Jurkat, Clone E6-1 (cell line): Measurements from ENCODE around the gene SOX2.

Experiments used
- DNase-seq: peaks from one replicate; pipeline ENCODE4 v3.0.0-alpha.2; 2011; ENCODE audit warnings: low read depth, low spot score
- H3K4me3 ChIP-seq: 2 replicates; pipeline ENCODE4 v1.5.1; 2011; ENCODE audit warnings: mild to moderate bottlenecking, low read length, control low read depth, moderate library complexity

The SOX2 gene

DNA sequence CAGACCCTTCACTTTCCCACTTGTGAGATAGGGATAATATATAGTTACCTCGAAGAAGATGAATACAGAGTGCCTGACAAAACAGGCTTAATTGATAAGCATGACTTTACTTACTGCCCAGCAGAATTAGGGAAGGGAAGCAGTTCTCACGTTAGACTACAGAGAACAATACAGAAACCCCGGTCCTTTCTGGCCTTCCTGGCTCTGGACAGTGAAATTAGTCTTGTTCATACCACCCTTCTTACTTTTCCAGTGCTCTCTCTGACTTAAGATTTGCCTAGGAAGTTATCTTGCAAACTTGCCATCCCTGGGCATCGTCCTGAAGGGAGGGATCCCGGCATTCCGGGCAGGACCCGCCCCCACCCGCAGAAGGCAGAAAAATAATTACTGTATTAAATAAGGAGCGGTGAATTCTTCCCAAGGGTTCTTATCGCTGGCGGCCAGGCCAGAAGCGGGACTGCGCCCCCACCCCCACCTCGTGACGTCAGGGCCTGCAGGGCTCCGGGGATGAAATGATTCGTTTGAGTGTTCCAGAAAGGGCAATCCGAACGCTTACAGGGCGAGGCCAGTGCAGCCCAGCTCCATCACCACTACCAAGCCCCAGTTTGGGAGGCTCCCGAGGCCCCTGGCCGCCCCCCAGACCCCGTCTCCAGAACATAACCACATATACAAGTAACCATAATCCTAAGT lies 8.4 kb downstream of the SOX2 start:
- no peak for DNase-seq
- no peak overlapping the region for H3K4me3 ChIP-seq

DNA sequence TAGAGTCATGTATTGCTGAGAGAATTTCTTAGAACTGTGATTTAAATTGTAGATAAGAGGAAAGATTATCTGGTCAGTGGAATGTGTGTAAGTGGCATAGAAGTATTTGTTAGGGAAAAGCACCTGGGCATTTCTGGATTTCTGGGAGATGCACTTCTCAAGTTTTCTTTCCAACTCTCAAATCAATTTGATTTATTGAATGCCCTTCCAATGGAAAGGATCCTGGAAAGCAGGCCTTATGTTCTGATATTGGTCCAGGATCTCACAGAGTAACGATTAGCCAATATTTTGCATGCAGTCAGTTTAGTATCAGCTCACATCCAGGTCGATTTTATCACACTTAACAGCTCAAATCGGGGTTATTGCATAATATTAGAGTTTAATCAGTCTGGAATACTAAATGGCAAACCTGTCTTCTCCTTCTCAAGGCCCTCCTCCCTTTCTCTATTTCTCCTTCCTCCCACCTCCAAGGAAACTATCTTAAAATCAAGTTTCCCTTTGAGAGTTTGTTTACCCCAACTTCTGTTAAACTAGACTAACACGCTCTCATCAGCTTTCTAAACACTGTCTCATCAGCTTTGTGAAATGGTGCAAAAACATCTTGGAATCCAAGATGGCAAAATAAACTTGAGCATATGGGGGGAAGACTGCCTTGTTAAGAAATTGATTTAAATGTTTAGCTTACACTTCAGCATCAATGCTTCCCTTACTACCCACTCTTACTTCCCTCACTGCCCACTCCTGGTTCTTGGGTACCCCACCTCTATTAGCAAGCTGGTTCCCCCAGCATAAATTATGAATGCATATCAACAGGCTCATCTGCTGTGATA lies 9.5 kb downstream of the SOX2 start:
- no peak for DNase-seq
- no peak overlapping the region for H3K4me3 ChIP-seq

DNA sequence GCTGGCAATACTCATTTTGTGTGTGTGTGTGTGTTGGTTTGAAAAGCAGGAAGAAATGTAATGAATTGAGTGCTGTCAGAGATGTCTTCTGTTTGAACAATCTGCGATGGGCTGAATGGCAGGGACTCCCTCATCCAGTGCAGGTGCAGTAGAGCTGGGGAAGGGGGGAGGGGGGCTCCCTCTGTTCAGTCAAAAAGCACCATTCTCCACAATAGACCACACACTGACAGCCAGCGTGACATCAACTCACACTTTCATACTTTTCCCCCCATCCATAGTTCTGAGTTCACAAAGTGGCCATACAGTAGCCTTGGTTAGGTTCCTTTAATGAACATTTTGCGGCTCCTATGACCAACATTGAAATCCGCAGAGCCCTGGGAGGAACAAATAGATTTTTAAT lies 10.4 kb downstream of the SOX2 start:
- no peak for DNase-seq
- H3K4me3 ChIP-seq, result no peak overlapping the region

DNA sequence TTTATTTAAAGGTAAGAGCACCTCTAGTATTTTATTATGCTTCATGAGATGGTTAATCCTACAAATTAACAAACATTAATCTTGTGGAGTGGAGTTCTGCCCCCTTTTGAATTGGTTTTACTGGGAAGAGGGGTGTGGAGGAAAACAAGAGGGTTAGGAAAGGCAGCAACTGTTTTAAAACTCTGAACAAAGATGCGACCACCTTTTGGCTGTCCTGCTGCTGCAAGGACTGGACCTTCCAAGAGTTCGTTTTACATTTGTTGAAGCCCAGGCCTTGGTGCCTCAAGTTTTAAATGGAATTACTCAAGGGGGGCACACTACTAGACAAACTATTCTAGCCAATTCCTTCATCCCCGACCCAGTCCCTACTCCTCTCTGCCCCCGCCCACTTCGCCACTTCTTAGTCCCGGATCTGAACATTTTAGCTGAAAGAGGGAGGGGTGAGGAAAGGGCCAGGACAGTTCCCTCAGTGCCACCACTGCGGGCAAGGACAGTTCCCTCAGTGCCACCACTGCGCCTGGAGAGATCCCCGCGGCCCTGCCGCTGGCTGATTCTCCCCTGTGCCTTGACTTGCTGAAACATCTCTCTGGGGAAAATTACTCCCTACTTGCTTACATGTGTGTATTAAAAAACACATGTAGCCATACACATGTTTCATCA lies 11.2 kb downstream of the SOX2 start:
- no peak for DNase-seq
- H3K4me3 ChIP-seq, result no peak overlapping the region

DNA sequence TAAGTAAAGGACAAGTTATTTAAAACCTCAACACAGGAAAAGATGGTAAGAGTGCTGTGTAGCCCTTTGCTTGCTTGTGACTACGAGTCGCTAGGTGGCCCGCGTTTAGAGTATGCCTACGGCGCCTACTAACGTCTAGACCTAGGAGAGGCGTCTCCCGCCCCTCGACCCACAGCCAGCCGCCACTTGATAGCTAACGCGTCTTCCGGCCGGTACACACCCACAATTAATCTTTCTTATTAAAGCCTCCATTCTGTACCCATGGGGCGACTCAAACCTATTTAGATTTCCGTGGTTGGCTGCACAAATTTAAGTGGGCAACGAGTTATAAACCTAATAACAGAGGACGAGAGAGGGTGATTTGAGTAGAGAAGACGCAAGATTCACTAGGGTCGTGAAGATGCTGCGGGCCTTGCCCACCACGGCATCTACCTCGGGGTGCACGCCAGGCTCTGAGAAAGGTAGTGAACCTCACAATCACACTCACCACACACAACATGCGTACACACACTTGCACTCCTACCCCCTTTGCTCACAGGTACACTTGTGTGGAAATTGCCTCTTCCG lies 12.0 kb downstream of the SOX2 start:
- DNase-seq, result no peak
- H3K4me3 ChIP-seq, result no peak overlapping the region

DNA sequence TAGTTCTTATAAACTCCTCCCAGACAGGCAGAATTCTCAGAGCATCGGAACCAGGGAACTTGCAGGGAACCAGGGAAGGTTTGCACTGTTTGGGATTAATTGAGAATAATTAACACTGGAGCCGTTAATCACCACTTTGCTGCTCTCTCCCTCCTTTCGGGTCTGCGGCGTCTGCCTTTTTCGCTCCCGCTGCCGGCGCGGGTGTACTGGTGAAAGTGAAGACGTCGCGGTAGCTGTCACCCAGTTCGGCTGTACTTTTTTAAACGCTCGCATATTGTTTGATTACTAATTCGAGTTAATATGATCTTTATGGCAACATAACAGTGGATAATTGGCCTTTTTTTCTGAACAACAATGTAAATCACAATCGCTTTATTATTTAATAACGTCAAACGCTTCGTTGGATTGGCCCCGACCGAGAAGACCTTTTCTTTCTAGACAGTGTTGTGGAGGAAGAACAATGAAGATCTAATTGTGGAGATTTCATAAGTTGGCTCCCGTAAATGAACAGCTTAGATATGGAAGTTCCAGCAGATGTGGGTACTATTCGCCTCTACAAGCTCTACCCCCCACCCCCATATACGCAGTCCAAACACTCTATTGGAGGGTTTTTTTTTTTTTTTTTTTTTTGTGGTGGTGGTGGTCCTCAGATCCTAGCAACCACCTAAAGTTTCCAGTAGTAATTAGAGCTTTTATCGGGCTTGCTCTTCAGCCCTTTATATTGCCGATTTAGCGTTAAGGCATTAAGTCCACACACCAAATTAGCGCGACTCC lies 12.7 kb downstream of the SOX2 start:
- H3K4me3 ChIP-seq, result no peak overlapping the region
- no peak for DNase-seq

DNA sequence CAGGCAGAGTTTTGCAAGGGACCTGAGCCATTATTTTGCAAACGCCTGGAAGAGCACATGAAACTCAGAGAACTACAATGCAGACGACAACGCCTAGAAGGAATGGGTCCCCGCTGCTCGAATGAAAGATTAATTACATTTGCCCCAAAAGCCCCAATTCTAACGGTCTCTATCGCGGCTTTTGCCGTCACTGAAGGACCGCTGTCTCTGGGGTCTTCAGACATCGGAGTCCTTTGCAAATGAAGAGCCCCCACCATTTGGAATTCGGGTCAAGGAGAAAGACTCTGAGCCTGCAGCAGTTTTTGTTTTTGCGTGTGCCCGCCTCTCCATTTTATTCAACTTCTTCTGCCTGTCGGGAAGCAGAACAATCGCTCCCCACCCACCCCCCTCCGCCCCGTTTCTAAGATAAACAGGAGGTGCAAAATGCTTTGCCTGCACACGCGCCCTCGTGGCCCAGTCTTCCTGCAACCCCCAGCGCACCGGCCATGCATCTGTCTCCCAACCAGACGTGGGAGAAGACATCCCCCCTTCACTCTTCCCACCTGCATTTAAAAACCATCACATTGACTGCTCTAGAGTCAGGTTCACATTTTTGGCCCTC lies 13.5 kb downstream of the SOX2 start:
- no peak for DNase-seq
- H3K4me3 ChIP-seq, result no peak overlapping the region

DNA sequence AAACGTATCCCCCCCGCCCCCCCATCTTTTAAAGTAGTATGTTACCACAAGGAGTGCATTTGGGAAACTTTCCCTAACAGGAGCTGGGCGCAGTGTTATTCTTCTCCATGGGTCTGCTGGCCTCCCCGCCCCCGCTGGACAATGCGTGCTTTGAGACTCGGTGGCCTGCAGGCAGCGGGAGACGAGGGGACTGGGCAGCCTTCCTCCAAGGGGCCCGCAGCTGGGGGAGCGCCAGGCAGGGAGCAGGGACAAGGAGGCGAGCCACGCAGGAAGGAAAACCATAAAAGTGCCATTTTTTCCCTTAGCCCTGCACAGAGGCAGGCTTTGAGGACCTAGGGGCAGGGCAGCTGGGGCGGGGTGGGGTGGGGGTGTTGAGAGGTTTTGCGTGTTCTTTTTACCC lies 14.1 kb downstream of the SOX2 start:
- no peak overlapping the region for H3K4me3 ChIP-seq
- DNase-seq, result no peak

DNA sequence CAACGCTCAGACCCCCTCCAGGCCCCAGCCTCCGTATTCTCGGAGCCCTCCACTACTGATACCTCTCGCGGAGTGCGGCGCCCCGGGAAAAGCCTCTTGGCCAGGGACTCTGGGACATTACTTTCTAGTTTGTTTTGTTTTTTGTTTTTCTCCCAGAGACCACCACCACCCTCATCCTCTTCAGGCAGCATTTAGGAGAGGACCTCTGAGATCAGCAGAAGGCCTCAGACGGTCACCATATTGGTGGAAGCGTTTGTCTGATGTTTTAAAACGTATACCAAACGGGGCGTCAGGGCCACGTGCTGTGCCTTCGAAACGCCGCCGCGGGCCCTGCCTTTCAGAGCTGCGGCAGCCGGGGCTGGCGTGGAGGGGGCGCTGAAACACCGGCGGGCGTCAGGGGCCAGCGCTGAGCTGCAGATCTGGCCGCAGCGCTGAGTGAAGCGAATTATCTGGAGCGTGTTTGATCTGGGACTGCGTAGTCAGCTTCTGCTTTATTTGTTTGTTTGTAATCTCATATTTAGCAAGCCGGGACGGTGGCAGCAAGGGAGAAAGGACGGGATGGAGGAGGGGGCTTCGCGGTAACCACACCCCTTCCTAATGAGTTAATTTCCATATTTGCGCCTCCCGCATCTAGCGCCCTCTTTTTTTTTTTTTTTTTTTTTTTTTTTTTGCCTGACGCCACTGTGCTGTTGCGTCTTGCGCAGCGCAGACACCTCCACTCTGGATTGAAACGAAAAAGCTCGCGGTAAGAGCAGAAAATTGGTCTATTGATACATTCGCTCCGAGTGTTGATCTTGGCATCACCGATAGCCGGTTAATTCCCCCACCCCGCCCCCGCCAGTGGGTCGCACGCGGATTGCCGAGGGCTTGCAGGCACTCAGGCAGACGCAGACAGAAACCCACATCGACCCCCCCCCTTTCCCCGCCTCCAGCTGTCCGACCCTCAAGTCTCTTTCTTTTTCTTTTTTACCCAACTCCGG lies 14.9 kb downstream of the SOX2 start:
- no peak for DNase-seq
- no peak overlapping the region for H3K4me3 ChIP-seq

DNA sequence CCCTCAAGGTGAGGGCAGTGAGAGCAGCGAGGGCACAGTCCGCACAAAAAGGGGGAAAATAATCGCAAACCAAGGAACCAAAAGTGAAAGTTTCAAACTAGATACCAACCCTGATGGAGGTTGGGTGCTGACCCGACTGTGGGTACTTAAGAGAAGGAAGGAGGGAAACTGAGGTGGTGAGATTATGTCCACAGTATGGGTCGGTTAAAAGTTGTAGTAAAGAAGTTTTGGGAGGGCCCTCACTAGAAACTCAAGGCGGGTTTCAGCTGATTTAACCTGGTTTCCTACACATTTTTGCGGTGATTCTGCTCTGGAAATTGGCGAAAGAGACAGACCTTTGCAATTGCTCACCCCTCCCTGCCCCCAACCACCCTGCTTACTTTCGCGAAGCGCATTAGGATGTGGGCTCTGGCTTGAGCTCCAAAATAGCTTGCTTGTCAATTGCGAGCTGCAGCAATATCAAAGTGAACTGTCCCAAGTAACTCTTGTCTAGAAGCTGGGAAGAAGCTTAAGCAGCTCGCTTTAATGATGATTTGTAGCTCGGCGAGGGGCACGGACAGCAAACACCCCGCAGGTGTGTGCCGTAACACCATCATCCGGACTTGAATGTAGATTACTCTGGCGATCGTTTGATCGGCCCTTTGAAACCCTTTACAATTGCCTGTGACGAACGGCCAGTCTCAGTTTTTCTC lies 15.8 kb downstream of the SOX2 start:
- H3K4me3 ChIP-seq, result no peak overlapping the region
- DNase-seq, result no peak

DNA sequence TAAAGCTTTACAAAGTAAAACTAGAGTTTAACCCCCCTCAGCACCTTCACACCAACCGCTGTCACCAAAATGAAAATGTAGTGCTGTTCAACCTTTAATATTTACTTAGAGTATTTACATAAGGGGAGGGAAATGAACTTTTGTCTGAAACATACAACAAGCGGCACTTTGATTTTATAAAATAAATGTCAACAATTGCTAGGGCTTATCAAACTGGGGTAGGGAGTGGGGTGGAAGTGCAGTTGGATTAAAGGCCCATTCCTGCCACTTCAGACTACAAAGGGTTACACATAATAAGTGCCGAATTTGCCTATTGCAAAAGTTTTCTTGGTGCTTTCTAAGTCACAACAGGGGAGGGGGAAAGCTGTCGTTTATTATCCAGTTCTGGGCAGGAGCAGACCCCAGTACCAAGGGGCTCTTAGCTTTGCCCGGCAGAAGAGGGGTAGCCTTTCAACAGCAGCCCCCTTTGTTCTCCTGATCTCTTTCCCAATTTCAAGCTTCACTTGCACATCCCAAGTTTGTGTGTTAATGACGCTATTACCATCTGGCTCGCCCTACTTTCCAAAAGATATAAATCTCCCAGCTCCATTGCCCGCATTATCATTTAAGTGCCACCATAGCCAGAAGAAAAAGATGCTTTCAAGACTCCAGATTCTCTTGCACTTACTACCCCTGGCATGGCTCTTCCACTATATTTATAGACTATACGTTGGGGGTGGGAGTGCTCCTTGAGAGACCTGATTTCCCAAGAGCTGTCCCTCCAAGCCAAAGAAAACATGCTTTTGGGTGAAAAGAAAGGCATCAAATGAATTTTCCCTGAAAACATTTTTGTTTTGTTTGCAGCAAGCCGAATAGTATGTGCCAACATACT lies 17.0 kb downstream of the SOX2 start:
- DNase-seq, result no peak
- H3K4me3 ChIP-seq, result no peak overlapping the region

DNA sequence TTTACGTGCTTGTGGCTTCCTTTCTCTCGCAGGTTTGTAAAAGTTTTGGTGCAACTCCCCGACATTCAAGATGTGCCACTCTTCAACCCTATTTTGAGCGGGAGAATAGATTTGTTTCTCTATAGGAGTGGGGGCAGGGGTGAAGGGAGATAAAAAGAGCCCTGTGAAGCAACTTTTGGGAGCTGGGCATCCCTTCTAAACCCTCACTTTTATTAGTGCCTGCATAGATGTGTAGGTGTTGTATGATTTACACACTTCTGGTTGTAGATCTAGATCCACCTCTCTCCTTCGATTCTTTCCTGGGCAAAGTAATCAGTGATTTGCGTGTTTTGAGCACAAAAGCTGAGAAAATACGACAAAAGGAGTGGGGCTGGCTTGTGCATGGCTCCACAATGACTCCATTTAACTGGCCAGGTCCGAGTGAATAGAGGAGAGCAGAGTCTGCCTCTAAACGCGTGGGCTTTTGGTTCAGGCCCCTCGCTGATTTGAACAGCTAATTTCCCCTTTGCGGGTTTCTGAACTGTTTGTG lies 17.7 kb downstream of the SOX2 start:
- no peak overlapping the region for H3K4me3 ChIP-seq
- DNase-seq, result no peak

DNA sequence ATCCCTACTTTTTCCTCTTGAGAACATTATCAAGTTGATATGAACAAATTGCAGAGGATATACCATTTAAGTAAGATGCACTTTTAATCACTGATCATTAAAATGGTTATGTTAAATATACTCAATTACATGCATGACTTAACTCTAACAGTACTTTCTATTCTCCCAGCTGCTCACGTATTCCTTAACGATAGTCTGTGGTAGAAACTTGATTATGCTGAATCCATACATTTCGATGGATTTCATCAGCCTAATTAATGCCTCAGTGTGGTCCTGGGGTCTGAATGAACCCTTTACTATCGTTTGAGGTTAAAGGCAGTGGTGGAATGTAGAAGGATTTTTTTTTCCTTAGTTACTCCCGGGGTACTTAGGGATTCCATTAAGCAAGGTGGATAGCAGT lies 18.6 kb downstream of the SOX2 start:
- no peak for DNase-seq
- no peak overlapping the region for H3K4me3 ChIP-seq

DNA sequence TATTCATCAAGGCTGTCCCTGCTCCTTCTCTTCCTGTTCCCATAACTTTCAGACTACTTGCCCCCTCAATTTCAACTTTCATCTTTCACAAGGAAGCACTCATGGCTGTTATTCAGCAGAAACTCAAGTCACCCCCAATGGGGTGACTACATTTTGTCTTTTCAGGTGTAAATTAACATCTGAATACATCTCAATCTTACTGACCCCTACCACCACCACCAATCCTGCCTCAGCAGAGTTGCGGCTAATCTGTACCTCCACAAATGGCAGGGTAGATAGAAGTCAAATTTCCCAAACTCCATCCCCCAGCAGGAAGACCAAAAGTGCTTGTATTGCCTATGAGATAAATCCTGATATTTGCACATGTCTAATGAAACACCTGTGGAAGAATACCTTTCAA lies 19.2 kb downstream of the SOX2 start:
- H3K4me3 ChIP-seq, result no peak overlapping the region
- DNase-seq, result no peak

DNA sequence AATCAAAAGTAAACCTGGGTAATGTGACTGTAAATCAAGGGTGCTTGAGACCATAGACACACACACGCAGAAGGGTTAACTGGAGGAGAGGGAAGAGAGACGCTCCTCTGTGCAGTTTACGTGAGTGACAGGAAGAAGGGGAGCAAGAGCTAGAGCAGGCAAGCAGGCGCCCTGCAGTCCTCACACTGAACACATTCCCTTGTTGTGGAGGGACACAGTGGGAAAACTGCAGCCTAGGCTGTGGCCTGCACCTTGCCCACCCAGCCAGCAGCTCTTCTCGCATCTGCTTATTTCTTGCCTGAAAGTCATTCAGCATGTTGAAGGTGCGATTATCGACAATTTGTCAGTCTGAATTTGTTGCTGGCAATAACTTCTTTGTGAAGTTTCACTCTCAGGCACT lies 24.2 kb downstream of the SOX2 start:
- H3K4me3 ChIP-seq, result no peak overlapping the region
- no peak for DNase-seq

DNA sequence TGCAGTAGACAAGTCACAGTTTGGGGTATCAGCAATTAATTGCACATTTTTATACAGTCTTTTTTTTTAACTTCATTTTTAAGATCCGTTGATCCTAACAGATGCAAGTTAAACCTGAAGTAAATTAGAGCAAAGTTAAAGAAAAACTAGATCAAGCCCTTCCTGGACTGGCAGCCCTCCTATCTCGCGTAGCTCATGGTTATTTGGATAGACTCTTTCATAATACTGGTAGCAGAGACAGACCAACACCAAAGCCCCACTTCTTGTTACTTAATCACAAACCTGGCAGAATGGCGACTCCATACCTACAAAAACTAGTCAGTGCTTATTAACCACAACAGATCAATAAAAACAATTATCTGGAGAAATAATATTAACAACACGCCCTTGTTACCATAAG lies 26.8 kb downstream of the SOX2 start:
- no peak for DNase-seq
- H3K4me3 ChIP-seq, result no peak overlapping the region
